Epidermal melanocyte (primary cell): Measurements from ENCODE around the gene ARL9.

Experiments used
- DNase-seq: peaks from one replicate; pipeline ENCODE4 v3.0.0; 2011; ENCODE audit warnings: low spot score; ENCODE audit not compliant: insufficient read length

ARL9 gene

DNA sequence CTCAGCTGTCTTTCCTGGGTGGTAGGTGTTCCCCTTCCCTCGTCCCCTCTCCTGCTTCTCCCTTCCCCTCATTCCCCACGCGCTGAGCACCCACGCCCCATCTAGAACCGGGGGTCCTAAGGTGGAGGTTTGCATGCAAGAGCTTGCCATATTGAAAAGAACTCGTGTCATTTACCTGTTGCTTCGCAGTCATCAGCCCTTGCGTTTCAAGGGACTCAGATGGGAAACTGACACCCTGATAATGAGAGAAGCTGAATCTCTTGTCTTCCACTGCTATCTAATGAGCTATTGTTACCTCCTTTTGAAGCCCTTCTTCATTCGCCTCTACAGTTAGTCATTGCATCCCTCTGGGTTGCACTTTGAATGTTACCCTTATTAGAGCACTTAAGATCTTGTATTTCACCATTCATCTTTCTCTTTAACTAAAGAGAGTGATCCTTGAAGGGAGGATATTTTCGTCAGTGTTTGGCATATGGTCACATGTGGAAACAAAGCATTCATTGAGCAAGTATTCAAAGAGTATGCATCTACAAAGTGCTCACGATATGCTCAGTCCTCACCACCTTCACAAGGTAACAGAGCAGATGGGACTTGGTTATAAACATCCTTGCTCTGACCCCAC lies 25.7 kb downstream of the ARL9 start:
- no peak for DNase-seq

DNA sequence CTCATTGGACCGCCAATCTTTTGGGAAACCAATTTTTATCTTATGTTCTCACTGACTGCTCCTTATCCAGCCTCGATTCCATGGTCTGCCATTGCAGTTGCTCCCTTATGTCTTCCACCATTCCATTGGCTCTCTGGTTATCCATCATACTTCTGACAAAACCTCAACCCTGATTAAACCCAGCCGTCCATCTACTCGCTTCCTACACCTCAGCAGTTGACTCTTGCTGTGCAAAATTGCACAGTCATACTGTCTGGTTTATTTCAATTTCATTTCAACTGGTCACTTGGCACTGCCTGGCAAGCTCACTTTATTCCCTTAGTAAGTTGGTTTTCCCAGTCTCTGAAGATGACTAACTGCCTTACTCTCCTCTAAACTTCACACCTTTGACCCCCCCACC lies 26.2 kb downstream of the ARL9 start:
- DNase-seq, result no peak

DNA sequence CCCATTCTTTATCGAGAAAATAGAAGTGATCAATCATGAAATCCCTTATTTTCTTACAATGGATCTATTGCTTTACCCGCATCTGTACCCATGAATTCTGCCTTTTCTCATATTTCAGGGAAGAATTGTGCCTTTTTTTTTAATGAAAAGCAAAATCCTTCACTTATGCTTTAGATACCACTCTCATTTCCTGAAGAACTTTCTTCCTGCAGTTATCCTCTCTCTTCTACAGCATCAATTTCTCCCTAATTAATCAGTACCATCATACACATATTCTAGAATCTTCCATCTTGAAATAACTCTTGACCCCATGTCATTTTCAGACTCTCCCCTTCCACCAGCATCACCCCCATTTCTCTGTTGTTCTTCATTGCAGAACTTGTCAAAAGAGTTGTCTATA lies 26.6 kb downstream of the ARL9 start:
- no peak for DNase-seq

DNA sequence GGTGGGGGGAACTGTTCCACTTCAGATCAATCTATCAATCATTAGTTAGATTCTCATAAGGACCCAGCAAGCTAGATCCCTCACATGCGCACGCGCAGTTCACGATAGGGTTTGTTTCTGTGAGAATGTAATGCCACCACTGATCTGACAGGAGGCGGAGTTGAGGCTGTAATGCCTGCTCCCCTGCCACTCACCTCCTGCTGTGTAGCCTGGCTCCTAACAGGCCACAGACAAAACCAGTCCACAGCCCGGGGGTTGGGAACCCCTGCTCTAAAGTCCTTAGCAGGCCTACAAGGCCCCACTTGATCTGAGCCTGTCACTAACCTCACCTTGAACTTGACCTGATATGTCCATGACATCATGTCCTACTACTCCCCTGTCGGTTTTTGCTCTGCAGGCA lies 30.3 kb downstream of the ARL9 start:
- no peak for DNase-seq

DNA sequence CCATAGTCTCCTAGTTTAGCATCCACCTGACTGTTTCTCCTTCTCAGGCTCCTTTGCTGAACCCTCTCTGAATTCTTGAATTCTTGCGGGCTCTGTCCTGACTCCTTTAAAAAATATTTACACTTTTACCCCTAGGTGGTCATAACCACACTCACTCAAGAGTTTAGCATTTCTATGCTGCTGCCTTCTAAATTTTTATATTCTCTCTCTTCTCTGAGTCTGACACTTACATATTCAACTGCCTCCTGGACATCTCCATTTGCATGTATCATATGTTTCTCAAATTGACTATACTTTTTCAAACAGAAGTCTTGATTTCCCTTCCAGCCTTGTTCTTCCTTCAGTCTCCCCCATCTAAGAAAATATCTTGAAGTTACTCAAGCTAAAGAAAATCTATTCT lies 31.6 kb downstream of the ARL9 start:
- DNase-seq, result no peak

DNA sequence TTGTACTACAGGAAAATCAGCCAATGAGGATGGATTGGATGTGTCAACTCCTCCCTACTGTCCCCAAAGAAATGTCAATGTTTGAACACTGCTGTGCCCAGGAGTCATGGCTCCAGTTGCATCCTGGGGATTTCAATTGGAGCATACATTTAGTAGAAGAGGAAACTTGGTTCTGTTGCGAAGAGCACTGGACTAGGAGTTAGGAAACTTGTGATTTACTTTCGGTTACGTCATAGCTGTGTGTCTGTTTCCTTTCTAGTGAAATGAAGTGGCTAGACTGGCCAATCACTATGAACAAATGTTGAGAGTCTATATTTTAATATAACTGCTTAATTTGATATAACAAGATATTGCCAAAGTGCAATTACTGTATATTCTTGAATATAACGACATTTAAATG lies 35.2 kb downstream of the ARL9 start:
- no peak for DNase-seq

DNA sequence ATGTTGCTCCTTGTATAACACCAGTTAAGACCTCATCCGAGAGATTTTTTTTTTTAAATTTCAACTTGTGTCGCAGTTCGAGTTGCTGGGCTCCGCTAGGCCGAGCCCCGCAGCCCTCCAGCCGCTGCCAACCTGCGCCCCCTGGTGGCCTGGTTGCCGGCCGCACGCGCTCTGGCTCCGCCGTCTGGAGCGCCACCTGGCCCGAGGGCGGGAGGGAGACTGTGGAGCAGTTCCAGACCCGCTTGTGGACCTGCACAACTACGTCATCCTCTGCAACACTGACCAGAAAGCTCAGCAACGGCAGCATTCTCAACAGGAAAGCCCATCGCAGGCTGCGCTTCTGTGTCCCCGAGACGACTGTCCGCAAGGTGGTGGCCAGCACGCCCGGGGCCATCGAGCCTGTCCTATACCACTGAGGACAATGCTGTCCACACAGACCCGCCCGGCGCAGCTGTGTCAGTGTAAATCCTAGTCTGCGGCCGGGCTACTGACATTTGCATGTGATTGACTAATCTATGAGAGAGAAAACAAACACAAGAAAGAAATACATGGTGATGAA lies 39.1 kb downstream of the ARL9 start:
- DNase-seq, result peak; percentile 53

DNA sequence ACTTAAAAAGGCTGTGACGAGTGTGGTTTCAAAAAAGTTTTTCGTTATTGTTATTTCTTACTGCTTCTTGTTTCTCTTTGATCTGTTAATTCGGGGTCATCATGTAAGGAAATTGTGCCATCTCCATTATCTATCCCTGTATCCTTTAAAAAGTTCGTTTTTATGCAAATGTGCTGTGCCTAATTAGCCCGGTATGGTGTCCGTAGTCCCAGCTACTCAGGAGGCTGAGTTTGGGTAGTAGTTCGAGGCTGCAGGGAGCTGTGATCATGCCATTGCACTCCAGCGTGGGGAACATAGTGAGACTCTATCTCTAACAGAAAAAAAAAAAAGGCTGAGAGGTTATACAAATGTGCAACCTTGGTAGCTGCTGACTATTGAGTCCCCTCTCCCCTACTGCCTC lies 45.1 kb downstream of the ARL9 start:
- no peak for DNase-seq

DNA sequence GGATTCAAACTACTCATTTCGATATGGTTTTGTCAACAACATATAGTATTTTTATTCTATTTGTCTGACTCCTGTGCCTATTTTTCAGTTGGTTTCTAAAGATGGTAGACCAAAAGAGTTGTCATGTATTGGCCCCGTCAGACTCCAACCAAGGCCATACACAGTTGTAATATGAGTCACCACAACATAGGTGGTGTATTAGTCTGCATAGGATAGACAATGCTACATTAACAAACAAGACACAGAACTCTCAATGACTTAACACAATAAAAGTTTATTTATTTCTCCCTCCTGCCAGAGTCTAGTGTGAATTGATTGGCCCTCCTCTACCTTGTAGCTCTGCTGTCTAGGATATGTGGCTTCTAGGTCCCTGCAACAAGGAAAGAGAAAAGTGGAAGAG lies 45.9 kb downstream of the ARL9 start:
- DNase-seq, result no peak

DNA sequence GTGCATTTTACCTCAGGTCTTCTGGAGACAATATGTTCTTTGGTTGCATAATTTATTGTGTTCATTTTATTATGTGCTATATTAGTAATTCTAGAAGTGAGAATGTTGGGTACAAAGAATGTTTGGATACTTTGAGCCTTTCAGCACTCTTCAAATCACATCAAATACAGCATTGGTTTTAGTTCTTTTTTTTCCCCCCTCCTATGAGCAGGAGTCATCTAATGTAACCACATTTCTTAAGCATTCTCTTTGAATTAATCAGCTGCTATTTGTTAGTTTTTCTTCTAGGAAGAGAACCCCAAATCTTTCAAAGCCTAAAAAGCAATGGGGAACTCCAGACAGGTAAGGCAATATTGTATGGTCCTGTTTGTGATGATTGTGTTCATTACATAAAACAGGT lies 46.7 kb downstream of the ARL9 start:
- DNase-seq, result no peak

DNA sequence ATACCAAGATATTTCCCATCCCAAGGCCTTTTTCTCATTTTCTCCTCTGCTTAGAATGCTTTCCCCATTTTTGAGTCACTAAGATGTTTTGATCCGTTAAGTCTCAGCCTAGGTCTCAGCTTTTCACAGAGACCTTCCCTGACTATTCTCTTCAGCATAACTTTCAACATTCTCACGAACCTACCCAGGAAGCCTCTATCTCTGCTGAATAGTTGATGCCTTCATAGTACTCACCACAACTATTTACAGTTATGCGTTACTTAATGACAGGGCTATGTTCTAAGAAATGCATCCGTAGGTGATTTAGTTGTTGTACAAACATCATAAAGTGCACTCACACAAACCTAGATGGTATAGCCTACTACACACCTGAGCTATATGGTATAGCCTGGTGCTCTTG lies 64.5 kb downstream of the ARL9 start:
- no peak for DNase-seq
